CD4-positive, alpha-beta memory T cell (primary cell): ENCODE results near the gene FSTL3. TPM values are rescaled to one million over a fixed set of nuclear protein-coding genes. Genes with fewer than 3 reads are reported as not detected.

Experiments
- CTCF ChIA-PET: fragments of 350-600 bp; sonication (Branson Sonifier 250); formaldehyde crosslinking; loops from one replicate; lab custom pipeline; 2021; ENCODE audit warnings: inconsistent platforms; ENCODE audit not compliant: partially characterized antibody; lab: Charles Lee
- POLR2A ChIA-PET: fragments of 350-600 bp; sonication (Branson Sonifier 250); formaldehyde crosslinking; loops from one replicate; lab custom pipeline; 2021; ENCODE audit not compliant: partially characterized antibody; lab: Charles Lee
- DNase-seq, 5 donors: peaks; one replicate each; pipeline versions ENCODE4 v3.0.0 to v3.0.0-alpha.2; 2020 to 2022; ENCODE audit warnings: mixed read lengths in 1 of 5
- H3K27ac ChIP-seq: one replicate; pipeline ENCODE4 v1.7.0; 2013; ENCODE audit warnings: low read depth, low read length
- H3K27me3 ChIP-seq: 2 replicates; pipeline ENCODE4 v1.7.0; 2013; ENCODE audit warnings: mild to moderate bottlenecking, low read length, moderate library complexity; ENCODE audit not compliant: insufficient read depth
- H3K36me3 ChIP-seq: 2 replicates; pipeline ENCODE4 v1.7.0; 2013; ENCODE audit warnings: mild to moderate bottlenecking, low read length, moderate library complexity; ENCODE audit not compliant: insufficient read depth
- H3K4me1 ChIP-seq: 2 replicates; pipeline ENCODE4 v1.7.0; 2013; ENCODE audit warnings: mild to moderate bottlenecking, low read length, moderate library complexity; ENCODE audit not compliant: insufficient read depth
- H3K4me3 ChIP-seq, 2 donors: one replicate each; pipeline ENCODE4 v1.7.0; 2013; ENCODE audit warnings: low read length in 2 of 2, mild to moderate bottlenecking in 1 of 2
- H3K9me3 ChIP-seq, 2 donors: one replicate each; pipeline ENCODE4 v1.7.0; 2013; ENCODE audit warnings: low read length in 2 of 2, control low read depth in 1 of 2; ENCODE audit not compliant: control insufficient read depth in 1 of 2
- H3K27ac Mint-ChIP-seq, 7 donors: one replicate each; pipeline ENCODE4 v1.8.0; 2020 to 2021; ENCODE audit warnings: mixed read lengths in 7 of 7, mild to moderate bottlenecking in 6 of 7, inconsistent platforms in 3 of 7, moderate library complexity in 3 of 7
- H3K27me3 Mint-ChIP-seq, 2 donors: one replicate each; pipeline ENCODE4 v1.8.0; 2020 to 2021; ENCODE audit warnings: mixed read lengths in 2 of 2
- H3K36me3 Mint-ChIP-seq, 2 donors: one replicate each; pipeline ENCODE4 v1.8.0; 2020 to 2021; ENCODE audit warnings: mixed read lengths in 2 of 2, inconsistent platforms in 1 of 2, mild to moderate bottlenecking in 1 of 2
- H3K4me1 Mint-ChIP-seq, 4 donors: one replicate each; pipeline ENCODE4 v1.8.0; 2020 to 2021; ENCODE audit warnings: mixed read lengths in 4 of 4, mild to moderate bottlenecking in 1 of 4
- H3K4me3 Mint-ChIP-seq, 8 donors: one replicate each; pipeline ENCODE4 v1.8.0; 2020 to 2021; ENCODE audit warnings: mixed read lengths in 8 of 8, mild to moderate bottlenecking in 7 of 8, moderate library complexity in 6 of 8, inconsistent platforms in 3 of 8
- H3K9me3 Mint-ChIP-seq, 8 donors: one replicate each; pipeline ENCODE4 v1.8.0; 2020 to 2021; ENCODE audit warnings: mixed read lengths in 8 of 8, mild to moderate bottlenecking in 5 of 8, inconsistent platforms in 3 of 8, moderate library complexity in 1 of 8
- intact Hi-C: fragments of 100-400 bp; cut with micrococcal nuclease; formaldehyde crosslinking; loops from one replicate; pipeline ENCODE4 v1.15.1; 2023
- polyA plus RNA-seq, 2 donors: library from polyadenylated mRNA; unstranded; fragments of 300-500 nt; fragmentation: Illumina TruSeq; gene quantifications; one replicate each; pipeline ENCODE4 v1.2.3, GENCODE V29; 2021
- total RNA-seq, 2 experiments: library from RNA; stranded (reverse); gene quantifications; one replicate each; pipeline ENCODE4 v1.2.3, GENCODE V29; 2021

Gene FSTL3
- total and polyA plus RNA-seq, 4 experiments from 2014 or later, result 2.0 to 3.4 (median 2.5) TPM

DNA sequence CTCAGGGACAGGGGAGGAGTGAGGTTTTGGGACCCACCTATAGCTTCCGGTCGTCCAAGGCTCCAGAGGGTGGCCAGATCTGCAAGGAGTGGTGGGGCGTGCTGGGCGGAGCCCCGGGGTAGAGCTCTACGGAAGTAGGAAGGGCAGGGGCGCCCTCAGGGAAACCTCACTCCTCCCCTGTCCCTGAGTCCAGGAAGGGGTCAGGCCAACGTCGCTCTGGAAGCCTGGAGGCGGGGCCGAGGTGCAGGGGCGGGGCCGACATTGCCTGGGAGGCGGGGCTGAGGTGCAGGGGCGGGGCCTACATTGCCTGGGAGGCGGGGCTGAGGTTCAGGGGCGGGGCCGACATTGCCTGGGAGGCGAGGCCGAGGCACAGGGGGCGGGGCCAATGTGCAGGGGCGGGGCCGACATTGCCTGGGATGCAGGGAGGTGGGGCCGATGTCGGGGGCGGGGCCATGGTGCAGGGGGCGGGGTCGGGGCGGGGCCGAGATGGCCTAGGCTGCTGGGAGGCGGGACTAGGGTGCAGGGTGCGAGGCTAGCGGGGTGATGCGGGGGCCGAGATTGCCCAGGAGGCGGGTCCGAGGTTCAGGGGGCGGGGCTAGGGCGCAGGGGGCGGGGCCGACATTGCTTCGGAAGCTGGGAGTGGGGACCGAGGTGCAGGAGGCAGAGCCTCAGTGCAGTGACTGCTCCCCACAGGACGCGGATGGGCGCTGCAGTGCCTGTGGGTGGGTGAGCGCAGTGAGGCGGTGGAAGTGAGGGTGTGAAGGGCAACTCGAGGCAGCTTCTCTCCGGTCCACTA is 27.7 kb downstream of the FSTL3 start:
- peaks cover 7% of the 10 kb centered on the region for H3K4me1 ChIP-seq
- Mint-ChIP-seq H3K27ac (peak overlapping the region in 1 of 7 donors; percentile 48), H3K9me3 (peaks cover 0 to 8% (median 0%) of the 10 kb centered on the region in 8 donors), H3K4me3 (peak overlapping the region in 4 of 8 donors; percentile 23 to 64 (median 45)), H3K27me3 (peaks cover 10 to 17% of the 10 kb centered on the region in 2 donors), H3K4me1 (peaks cover 4 to 14% (median 8%) of the 10 kb centered on the region in 4 donors), H3K36me3 (no peaks in the 10 kb centered on the region)
- no peaks in the 10 kb centered on the region for H3K36me3 ChIP-seq
- H3K27ac ChIP-seq, result no peak overlapping the region
- DNase-seq, result peak; percentile 44 to 69 (median 48)
- H3K4me3 ChIP-seq, result no peak overlapping the region
- CTCF ChIA-PET, result no interaction called here
- H3K27me3 ChIP-seq, result no peaks in the 10 kb centered on the region
- POLR2A ChIA-PET, result interaction anchor here (1.1 kb wide), 1 partner anchor 24 kb away, joined by 6 read pairs; no protein-coding TSS in a partner anchor
- H3K9me3 ChIP-seq, result no peaks in the 10 kb centered on the region
- intact Hi-C loops, result loop anchor here (2.0 kb wide), 1 partner anchor 23 kb away; no protein-coding TSS in a partner anchor

DNA sequence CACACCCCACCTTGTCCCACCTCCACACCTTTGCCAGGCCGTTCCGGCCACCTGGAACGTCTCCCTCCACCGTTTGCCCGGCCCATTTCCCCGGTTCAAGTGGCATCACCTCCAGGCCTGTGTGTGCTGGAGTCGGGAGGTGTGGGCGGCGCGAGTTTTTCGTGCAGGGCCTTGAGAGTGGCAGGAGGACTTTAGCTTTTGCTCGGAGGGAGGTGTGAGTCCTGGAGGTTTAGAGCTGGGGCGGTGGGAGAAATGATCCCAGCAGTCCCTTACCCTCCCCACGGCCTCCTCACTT is 28.2 kb downstream of the FSTL3 start:
- Histone ChIP-seq H3K4me1 (peaks cover 7% of the 10 kb centered on the region), H3K36me3 (no peaks in the 10 kb centered on the region), H3K4me3 (no peak overlapping the region), H3K9me3 (no peaks in the 10 kb centered on the region), H3K27me3 (no peaks in the 10 kb centered on the region), H3K27ac (no peak overlapping the region)
- Mint-ChIP-seq H3K9me3 (peaks cover 0 to 8% (median 0%) of the 10 kb centered on the region in 8 donors), H3K36me3 (no peaks in the 10 kb centered on the region), H3K27ac (no peak overlapping the region), H3K4me1 (peaks cover 4 to 14% (median 8%) of the 10 kb centered on the region in 4 donors), H3K27me3 (peaks cover 10 to 17% of the 10 kb centered on the region in 2 donors), H3K4me3 (peak overlapping the region in 1 of 8 donors; percentile 44)
- POLR2A ChIA-PET, result no interaction called here
- DNase-seq, result no peak
- intact Hi-C loops, result no loop called here
- CTCF ChIA-PET, result no interaction called here

DNA sequence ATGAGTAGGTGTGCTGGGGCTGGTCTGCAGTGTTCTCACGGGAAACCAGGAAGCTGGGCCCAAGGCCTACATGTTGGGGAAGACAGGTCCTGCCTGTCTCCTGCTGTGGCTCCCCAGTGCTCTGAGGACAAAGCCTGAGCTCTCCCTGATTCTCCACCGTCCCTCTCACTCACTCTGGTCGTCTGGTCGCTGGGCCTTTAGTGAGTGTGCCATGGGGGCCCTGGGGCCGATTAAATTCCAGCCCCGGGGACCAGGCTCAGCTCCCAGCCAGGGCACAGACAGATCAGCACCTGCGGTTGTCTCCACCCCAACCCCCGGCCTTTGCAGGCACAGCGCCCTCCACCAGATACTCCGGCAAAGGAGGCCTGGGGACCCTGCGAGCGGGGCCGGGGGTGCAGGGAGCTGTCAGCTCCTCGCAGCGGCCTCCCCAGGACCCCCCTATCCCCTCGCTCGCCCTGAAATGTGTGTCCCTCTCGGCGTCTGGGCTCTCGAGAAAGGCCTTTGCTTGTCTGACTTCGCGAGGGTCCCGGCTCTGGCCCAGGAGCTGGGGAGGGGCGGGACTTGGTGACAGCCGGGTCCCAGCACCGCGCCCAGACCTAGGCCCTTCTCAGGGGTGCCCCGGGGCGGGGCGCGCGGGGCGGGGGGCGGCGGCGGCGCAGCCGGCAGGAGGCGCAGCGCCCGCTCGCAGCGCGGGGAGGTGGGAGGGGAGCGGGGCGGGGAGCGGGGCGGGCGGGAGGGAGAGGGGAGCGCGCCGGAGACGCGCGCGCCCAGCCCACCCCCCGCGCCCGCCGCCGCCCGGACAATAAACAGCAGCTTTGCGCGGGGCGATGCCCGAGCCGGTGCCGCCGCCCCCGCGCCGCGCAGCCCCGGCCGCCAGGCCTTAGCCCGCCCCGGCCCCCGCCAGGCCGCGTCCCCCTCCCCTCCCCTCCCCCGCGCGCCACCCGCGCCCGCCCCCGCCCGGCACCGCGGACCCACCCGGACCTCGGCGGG is 32.3 kb downstream of the FSTL3 start, which contains the start of gene PALM:
TSS of gene PALM (plus strand) at position 782 of the 990 bp plus-strand sequence. CDS start 212 bp downstream, outside the sequence.
- POLR2A ChIA-PET, result no interaction called here
- Mint-ChIP-seq H3K27me3 (peaks cover 12 to 20% of the 10 kb centered on the region in 2 donors), H3K27ac (peak within 1 kb of the TSS in 1 of 7 donors; percentile 12), H3K4me3 (peak within 1 kb of the TSS in 3 of 8 donors; percentile 31 to 69 (median 46)), H3K36me3 (no peaks in the 10 kb centered on the region), H3K4me1 (peaks cover 0 to 5% (median 2%) of the 10 kb centered on the region in 4 donors), H3K9me3 (peaks cover 0 to 3% (median 0%) of the 10 kb centered on the region in 8 donors)
- H3K27ac ChIP-seq, result no peak within 1 kb of the TSS
- no peaks in the 10 kb centered on the region for H3K27me3 ChIP-seq
- no peak within 1 kb of the TSS for H3K4me3 ChIP-seq
- no peak for DNase-seq
- no peaks in the 10 kb centered on the region for H3K9me3 ChIP-seq
- CTCF ChIA-PET, result no interaction called here
- H3K36me3 ChIP-seq, result no peaks in the 10 kb centered on the region
- intact Hi-C loops, result no loop called here
- peaks cover 7% of the 10 kb centered on the region for H3K4me1 ChIP-seq

DNA sequence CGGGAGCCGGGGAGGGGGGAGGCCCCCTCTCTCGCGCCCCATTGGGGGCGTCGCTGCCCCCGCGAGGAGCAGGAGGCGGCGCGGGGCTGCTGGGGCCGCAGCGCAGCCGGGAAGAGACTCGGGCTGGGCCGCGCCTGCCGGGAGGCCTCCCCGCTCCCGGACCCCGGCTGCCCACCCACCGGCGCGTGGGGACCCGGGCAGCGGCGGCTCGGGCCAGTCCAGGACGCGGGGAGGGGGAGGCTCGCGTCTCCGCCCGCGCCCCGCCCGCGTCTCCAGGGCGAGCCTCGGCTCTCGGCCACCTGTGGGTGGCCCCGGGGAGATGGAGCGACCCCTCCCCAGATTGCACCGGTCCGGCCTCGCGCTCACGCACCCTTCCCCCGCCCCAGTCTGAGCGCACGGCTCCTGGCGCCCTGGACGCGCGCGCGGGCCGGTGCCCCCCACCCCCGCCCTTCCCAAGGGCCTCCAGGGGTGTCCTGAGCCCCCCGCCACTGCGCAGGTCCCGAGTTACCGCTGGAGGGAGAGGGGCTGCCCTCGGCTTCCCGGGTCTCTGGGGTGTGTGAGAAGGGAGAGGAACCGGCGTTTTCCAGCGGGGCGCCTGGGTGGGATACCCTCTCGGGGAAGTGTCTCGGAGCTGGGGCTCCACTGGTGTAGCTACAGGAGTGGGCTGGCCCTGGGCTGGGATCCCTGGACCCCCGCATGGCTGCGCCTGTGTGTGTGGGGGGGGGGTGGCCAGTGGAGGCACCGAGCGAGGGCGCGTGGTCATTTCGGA is 33.2 kb downstream of the FSTL3 start:
- H3K27ac Mint-ChIP-seq, result no peak overlapping the region
- H3K27me3 Mint-ChIP-seq, result peaks cover 12 to 20% of the 10 kb centered on the region in 2 donors
- no peaks in the 10 kb centered on the region for H3K36me3 ChIP-seq
- intact Hi-C loops, result no loop called here
- no peaks in the 10 kb centered on the region for H3K27me3 ChIP-seq
- peaks cover 0 to under 1% (median 0%) of the 10 kb centered on the region in 4 donors for H3K4me1 Mint-ChIP-seq
- H3K4me1 ChIP-seq, result peaks cover 4% of the 10 kb centered on the region
- H3K9me3 Mint-ChIP-seq, result peaks cover 0 to 3% (median 0%) of the 10 kb centered on the region in 8 donors
- POLR2A ChIA-PET, result no interaction called here
- no peak overlapping the region for H3K4me3 ChIP-seq
- no peak overlapping the region for H3K27ac ChIP-seq
- CTCF ChIA-PET, result no interaction called here
- DNase-seq, result no peak
- no peaks in the 10 kb centered on the region for H3K9me3 ChIP-seq
- no peak overlapping the region for H3K4me3 Mint-ChIP-seq
- H3K36me3 Mint-ChIP-seq, result no peaks in the 10 kb centered on the region

DNA sequence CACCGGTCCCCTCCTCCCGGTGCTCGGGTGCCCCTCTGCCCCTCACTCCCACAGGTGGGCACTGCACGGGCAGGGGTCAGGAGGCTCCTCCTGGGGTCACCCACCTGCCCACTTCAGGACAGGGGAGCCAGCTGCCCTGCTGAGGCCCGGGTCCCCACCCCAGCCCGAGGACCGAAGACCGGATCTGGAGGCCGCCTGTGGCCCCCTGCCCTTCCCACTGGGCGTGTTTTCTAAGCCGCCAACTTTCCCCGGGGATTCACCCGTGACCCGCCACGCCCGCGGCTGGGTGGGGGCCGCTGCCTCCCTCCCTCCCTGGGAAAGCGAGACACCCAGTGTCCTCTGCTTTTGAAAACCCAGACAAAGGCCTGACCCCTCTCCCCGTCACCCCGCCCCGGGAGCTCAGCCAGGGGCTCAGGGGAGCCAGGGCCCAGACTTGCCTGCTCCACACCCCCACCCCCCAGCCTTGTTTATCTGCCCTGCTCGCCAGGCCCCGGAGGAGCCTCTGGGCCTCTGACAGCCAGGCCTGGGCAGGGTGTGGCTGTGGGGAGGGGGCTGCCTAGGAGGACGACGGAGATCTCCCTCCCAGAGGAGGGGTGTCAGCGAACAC is 33.9 kb downstream of the FSTL3 start:
- no peak for DNase-seq
- Mint-ChIP-seq H3K27ac (no peak overlapping the region), H3K4me1 (no peaks in the 10 kb centered on the region), H3K27me3 (peaks cover 12 to 20% of the 10 kb centered on the region in 2 donors), H3K4me3 (no peak overlapping the region), H3K9me3 (peaks cover 0 to 3% (median 0%) of the 10 kb centered on the region in 8 donors), H3K36me3 (no peaks in the 10 kb centered on the region)
- intact Hi-C loops, result no loop called here
- H3K27me3 ChIP-seq, result no peaks in the 10 kb centered on the region
- ChIA-PET POLR2A (no interaction called here), CTCF (no interaction called here)
- no peaks in the 10 kb centered on the region for H3K36me3 ChIP-seq
- H3K4me1 ChIP-seq, result no peaks in the 10 kb centered on the region
- H3K9me3 ChIP-seq, result no peaks in the 10 kb centered on the region
- H3K4me3 ChIP-seq, result no peak overlapping the region
- H3K27ac ChIP-seq, result no peak overlapping the region

DNA sequence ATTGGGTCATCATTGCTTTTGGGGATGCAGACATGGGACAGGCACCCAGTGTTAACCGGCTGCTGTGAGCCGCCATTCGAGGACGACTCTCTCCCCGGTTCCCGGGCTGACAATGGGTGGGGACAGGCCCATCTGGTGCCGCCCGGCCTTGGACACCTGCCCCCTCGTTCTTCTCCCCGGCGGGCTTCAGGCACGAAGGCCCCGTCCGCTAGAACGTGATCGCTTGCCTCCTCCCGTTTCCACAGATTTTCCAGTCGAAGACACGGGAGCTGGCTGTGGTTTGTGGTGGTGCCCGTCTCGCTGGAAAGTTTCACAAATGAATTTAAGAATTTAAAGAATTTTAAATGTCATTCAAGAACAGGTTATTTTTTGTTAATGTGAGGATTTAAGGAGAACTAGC is 34.6 kb downstream of the FSTL3 start:
- no peaks in the 10 kb centered on the region for H3K27me3 ChIP-seq
- Mint-ChIP-seq H3K4me1 (no peaks in the 10 kb centered on the region), H3K9me3 (peaks cover 0 to 8% (median 6%) of the 10 kb centered on the region in 8 donors), H3K36me3 (no peaks in the 10 kb centered on the region), H3K27ac (no peak overlapping the region), H3K27me3 (peaks cover 18 to 23% of the 10 kb centered on the region in 2 donors), H3K4me3 (peak overlapping the region in 1 of 8 donors; percentile 39)
- ChIA-PET CTCF (no interaction called here), POLR2A (no interaction called here)
- DNase-seq, result no peak
- intact Hi-C loops, result no loop called here
- H3K4me1 ChIP-seq, result no peaks in the 10 kb centered on the region
- H3K9me3 ChIP-seq, result no peaks in the 10 kb centered on the region
- H3K4me3 ChIP-seq, result no peak overlapping the region
- H3K27ac ChIP-seq, result no peak overlapping the region
- no peaks in the 10 kb centered on the region for H3K36me3 ChIP-seq
